B cell (primary cell): ENCODE data around the gene KNOP1. TPM values are rescaled to one million over a fixed set of nuclear protein-coding genes. Genes with fewer than 3 reads are reported as not detected.

Experiments used
- ATAC-seq: fragments of 200-7000 bp; cut with Tn5 transposase; one replicate; pipeline ENCODE4 v1.10.0; 2021; ENCODE audit warnings: low read depth, mild to moderate bottlenecking, moderate number of reproducible peaks, moderate library complexity
- CTCF ChIA-PET: fragments of 350-600 bp; sonication (Branson Sonifier 250); formaldehyde crosslinking; loops from one replicate; lab custom pipeline; 2021; ENCODE audit warnings: antibody characterized with exemption, inconsistent platforms; lab: Charles Lee
- POLR2A ChIA-PET: fragments of 350-600 bp; sonication (Branson Sonifier 250); formaldehyde crosslinking; loops from one replicate; lab custom pipeline; 2021; ENCODE audit warnings: antibody characterized with exemption; lab: Charles Lee
- DNase-seq: peaks from one replicate; pipeline ENCODE4 v3.0.0; 2013
- H2AFZ ChIP-seq: 2 replicates; pipeline ENCODE4 v1.6.1; 2012; ENCODE audit warnings: mild to moderate bottlenecking, low read depth, low read length; ENCODE audit not compliant: insufficient read depth, poor library complexity, severe bottlenecking
- H3K27ac ChIP-seq, 2 donors: 1 replicate in 1 of 2; 2 replicates in 1 of 2; pipeline ENCODE4 v1.5.1; 2012 to 2013; ENCODE audit warnings: low read length in 2 of 2, mild to moderate bottlenecking in 2 of 2, moderate library complexity in 1 of 2
- H3K27me3 ChIP-seq, 4 experiments: fragments of 200-600 bp in 1 of 4; sonication (generic) in 1 of 4; replicated peaks in 1 of 4; 1 replicate in 2 of 4; 2 replicates in 2 of 4; pipeline versions ENCODE4 v1.6.1 to v1.7.0; 2013 to 2016; ENCODE audit warnings: low read length in 3 of 4, mild to moderate bottlenecking in 2 of 4, mixed read lengths in 1 of 4, moderate library complexity in 1 of 4; ENCODE audit not compliant: insufficient read depth in 4 of 4, control insufficient read depth in 3 of 4; ENCODE audit errors: control extremely low read depth in 1 of 4
- H3K36me3 ChIP-seq, 2 experiments: replicated peaks in 1 of 2; 1 replicate in 1 of 2; 2 replicates in 1 of 2; pipeline versions ENCODE4 v1.6.1 to v1.7.1; 2013; ENCODE audit warnings: low read length in 1 of 2; ENCODE audit not compliant: insufficient read depth in 2 of 2, control insufficient read depth in 1 of 2; ENCODE audit errors: control extremely low read depth in 1 of 2, extremely low read depth in 1 of 2
- H3K4me1 ChIP-seq, 2 donors: fragments of 200-600 bp in 1 of 2; sonication (generic) in 1 of 2; 1 replicate in 1 of 2; 2 replicates in 1 of 2; pipeline versions ENCODE4 v1.5.1 to v1.6.1; 2013 to 2017; ENCODE audit warnings: low read length in 2 of 2; ENCODE audit not compliant: control insufficient read depth in 2 of 2, insufficient read depth in 2 of 2
- H3K4me2 ChIP-seq: replicated peaks from 2 replicates; pipeline ENCODE3; 2012; ENCODE audit warnings: mild to moderate bottlenecking, low read depth, low read length; ENCODE audit not compliant: poor library complexity, severe bottlenecking
- H3K4me3 ChIP-seq, 5 experiments: fragments of 200-600 bp in 1 of 5; sonication (generic) in 1 of 5; 1 replicate in 3 of 5; 2 replicates in 2 of 5; pipeline versions ENCODE4 v1.5.1 to v1.7.0; 2011 to 2016; ENCODE audit warnings: low read length in 4 of 5, mild to moderate bottlenecking in 4 of 5, low read depth in 2 of 5, control low read depth in 1 of 5, moderate library complexity in 1 of 5; ENCODE audit not compliant: insufficient read depth in 1 of 5; ENCODE audit errors: control extremely low read depth in 1 of 5, extremely low read depth in 1 of 5
- H3K79me2 ChIP-seq: fragments of 200-600 bp; sonication (generic); one replicate; pipeline ENCODE4 v1.6.0; 2016; ENCODE audit warnings: low read length; ENCODE audit not compliant: control insufficient read depth, insufficient read depth
- H3K9ac ChIP-seq: fragments of 200-600 bp; sonication (generic); 2 replicates; pipeline ENCODE4 v1.6.1; 2017; ENCODE audit warnings: mild to moderate bottlenecking, low read length, moderate library complexity
- H3K9me3 ChIP-seq, 3 donors: one replicate each; pipeline versions ENCODE4 v1.6.1 to v1.7.1; 2013; ENCODE audit warnings: low read length in 2 of 3; ENCODE audit not compliant: control insufficient read depth in 2 of 3, insufficient read depth in 1 of 3; ENCODE audit errors: control extremely low read depth in 1 of 3
- H4K20me1 ChIP-seq: 2 replicates; pipeline ENCODE4 v1.6.0; 2012; ENCODE audit warnings: mild to moderate bottlenecking, low read length; ENCODE audit not compliant: insufficient read depth, control insufficient read depth, poor library complexity, severe bottlenecking
- H3K27ac Mint-ChIP-seq: one replicate; pipeline ENCODE4 v1.8.0; 2021; ENCODE audit warnings: mixed read lengths
- H3K27me3 Mint-ChIP-seq: one replicate; pipeline ENCODE4 v1.8.0; 2021; ENCODE audit warnings: mixed read lengths
- H3K4me1 Mint-ChIP-seq: one replicate; pipeline ENCODE4 v1.8.0; 2021; ENCODE audit warnings: mixed read lengths
- H3K4me3 Mint-ChIP-seq: one replicate; pipeline ENCODE4 v1.8.0; 2021; ENCODE audit warnings: mixed read lengths
- H3K9me3 Mint-ChIP-seq: one replicate; pipeline ENCODE4 v1.8.0; 2022; ENCODE audit warnings: mixed read lengths; ENCODE audit not compliant: insufficient read depth
- EZH2 ChIP-seq: IDR thresholded peaks from 2 replicates; pipeline ENCODE4 v1.6.1; 2012; ENCODE audit warnings: borderline replicate concordance, low read depth, mild to moderate bottlenecking, moderate library complexity, low read length; ENCODE audit not compliant: insufficient read depth, poor library complexity, severe bottlenecking
- WGBS: methylation state at CpG from one replicate; pipeline ENCODE4 v1.1.5; 2013; ENCODE audit warnings: missing lambda C conversion rate; ENCODE audit not compliant: insufficient coverage; 5-methylcytosine and 5-hydroxymethylcytosine counted together
- intact Hi-C: fragments of 100-400 bp; cut with micrococcal nuclease; formaldehyde crosslinking; loops from one replicate; pipeline ENCODE4 v1.10.0; 2022
- polyA plus RNA-seq: library from polyadenylated mRNA; depleted of rRNA; stranded (reverse); fragments of >200 nt; gene quantifications from 2 replicates; pipeline ENCODE4 v1.2.3, GENCODE V29; 2012
- total RNA-seq, 2 donors: library from RNA; stranded (reverse); fragments of 120-200 nt in 1 of 2; gene quantifications; 1 replicate in 1 of 2; 2 replicates in 1 of 2; pipeline versions ENCODE4 v1.2.3 to v1.2.4, GENCODE V29; 2013 to 2022
- TF ChIP-seq, protein P1 (sequence below): fragments of 200-600 bp; IDR thresholded peaks from one replicate; pipeline ENCODE4 v1.8.0; 2022; ENCODE audit warnings: antibody characterized with exemption, mild to moderate bottlenecking

Gene KNOP1
- total and polyA plus RNA-seq, 2 donors (not counting 1 experiment from before 2014, with no cell fraction given), result 1.6 to 16.9 TPM

DNA sequence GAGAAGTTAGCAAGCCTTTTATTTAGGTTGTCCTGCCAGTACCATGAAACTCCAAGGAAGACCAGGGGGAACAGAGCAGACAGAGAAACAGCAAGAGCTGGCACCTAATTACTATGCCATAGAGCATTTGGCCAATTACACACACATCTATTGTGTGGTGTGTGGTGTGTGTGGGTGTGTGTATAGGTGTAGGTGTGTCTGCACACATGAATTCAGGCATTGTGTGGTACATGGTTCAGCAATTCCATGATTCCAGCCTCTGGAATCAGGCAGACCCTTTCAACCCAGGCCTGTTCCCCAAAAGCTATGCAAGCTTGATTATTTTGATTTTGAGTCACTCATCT lies 25.8 kb upstream of the KNOP1 start:
- ATAC-seq (no peak), DNase-seq (no peak)
- no peak overlapping the region for H3K27ac ChIP-seq
- CTCF ChIA-PET, result interaction anchor here (0.6 kb wide), 1 partner anchor 514 kb away, joined by 3 read pairs; no protein-coding TSS in a partner anchor
- TF ChIP-seq EZH2, result no peak
- TF ChIP-seq, protein P1, sequence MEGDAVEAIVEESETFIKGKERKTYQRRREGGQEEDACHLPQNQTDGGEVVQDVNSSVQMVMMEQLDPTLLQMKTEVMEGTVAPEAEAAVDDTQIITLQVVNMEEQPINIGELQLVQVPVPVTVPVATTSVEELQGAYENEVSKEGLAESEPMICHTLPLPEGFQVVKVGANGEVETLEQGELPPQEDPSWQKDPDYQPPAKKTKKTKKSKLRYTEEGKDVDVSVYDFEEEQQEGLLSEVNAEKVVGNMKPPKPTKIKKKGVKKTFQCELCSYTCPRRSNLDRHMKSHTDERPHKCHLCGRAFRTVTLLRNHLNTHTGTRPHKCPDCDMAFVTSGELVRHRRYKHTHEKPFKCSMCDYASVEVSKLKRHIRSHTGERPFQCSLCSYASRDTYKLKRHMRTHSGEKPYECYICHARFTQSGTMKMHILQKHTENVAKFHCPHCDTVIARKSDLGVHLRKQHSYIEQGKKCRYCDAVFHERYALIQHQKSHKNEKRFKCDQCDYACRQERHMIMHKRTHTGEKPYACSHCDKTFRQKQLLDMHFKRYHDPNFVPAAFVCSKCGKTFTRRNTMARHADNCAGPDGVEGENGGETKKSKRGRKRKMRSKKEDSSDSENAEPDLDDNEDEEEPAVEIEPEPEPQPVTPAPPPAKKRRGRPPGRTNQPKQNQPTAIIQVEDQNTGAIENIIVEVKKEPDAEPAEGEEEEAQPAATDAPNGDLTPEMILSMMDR, result no peak
- POLR2A ChIA-PET, result no interaction called here
- H4K20me1 ChIP-seq, result no peaks in the 10 kb centered on the region
- no peaks in the 10 kb centered on the region for H3K79me2 ChIP-seq
- no peak overlapping the region for H3K4me3 ChIP-seq
- no peaks in the 10 kb centered on the region for H3K9me3 Mint-ChIP-seq
- intact Hi-C loops, result no loop called here
- no peaks in the 10 kb centered on the region for H3K27me3 Mint-ChIP-seq
- no peaks in the 10 kb centered on the region for H3K27me3 ChIP-seq
- H3K9me3 ChIP-seq, result no peaks in the 10 kb centered on the region
- no peak overlapping the region for H3K9ac ChIP-seq
- H3K27ac Mint-ChIP-seq, result no peak overlapping the region
- H3K4me3 Mint-ChIP-seq, result no peak overlapping the region
- no peaks in the 10 kb centered on the region for H3K36me3 ChIP-seq
- no peak overlapping the region for H2AFZ ChIP-seq
- no peaks in the 10 kb centered on the region for H3K4me1 ChIP-seq
- no peaks in the 10 kb centered on the region for H3K4me1 Mint-ChIP-seq
- no peak overlapping the region for H3K4me2 ChIP-seq

DNA sequence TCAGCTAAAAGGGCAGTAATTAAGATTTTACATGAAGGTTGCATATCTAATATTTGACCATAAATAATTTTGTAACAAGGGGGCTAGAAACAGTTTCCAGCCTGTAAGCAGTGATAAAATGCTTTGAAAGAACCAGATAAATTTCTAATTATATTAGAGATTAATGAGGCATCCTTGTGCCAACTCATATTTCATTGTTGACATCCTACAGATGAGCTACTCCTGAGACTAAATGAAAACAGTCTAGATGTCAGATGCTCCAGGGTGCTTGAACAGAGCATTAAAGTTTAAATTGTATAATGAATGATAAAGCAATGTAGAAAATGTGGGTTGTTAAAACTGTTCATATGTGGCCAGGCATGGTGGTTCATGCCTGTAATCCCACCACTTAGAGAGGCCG lies 23.3 kb upstream of the KNOP1 start:
- no peaks in the 10 kb centered on the region for H3K9me3 ChIP-seq
- ATAC-seq, result no peak
- POLR2A ChIA-PET, result no interaction called here

More for the DNA sequence above, 23.3 kb upstream of the KNOP1 start:
- Mint-ChIP-seq H3K27ac (no peak overlapping the region), H3K9me3 (no peaks in the 10 kb centered on the region), H3K27me3 (no peaks in the 10 kb centered on the region), H3K4me3 (no peak overlapping the region), H3K4me1 (peaks cover 5% of the 10 kb centered on the region)
- DNase-seq, result no peak
- Histone ChIP-seq H3K4me1 (no peaks in the 10 kb centered on the region), H3K79me2 (no peaks in the 10 kb centered on the region), H3K27ac (no peak overlapping the region), H3K4me3 (no peak overlapping the region), H3K27me3 (no peaks in the 10 kb centered on the region), H3K36me3 (no peaks in the 10 kb centered on the region), H2AFZ (no peak overlapping the region), H3K9ac (no peak overlapping the region), H4K20me1 (no peaks in the 10 kb centered on the region), H3K4me2 (no peak overlapping the region)
- no CpG with 5 or more reads among the region's 1 CpG for WGBS
- intact Hi-C loops, result no loop called here
- no peak for TF ChIP-seq EZH2
- TF ChIP-seq, protein P1, result no peak
- CTCF ChIA-PET, result interaction anchor here (0.6 kb wide), 1 partner anchor 210 kb away, joined by 8 read pairs; no protein-coding TSS in a partner anchor
